Left lung (tissue), 14 donors: ENCODE results near the gene UBR4. TPM values are rescaled to one million over a fixed set of nuclear protein-coding genes. Genes with fewer than 3 reads are reported as not detected.
"Not testable (repeated sequence)": the region's sequence is repeated elsewhere in the genome, so short reads cannot be mapped to it uniquely, and the experiment has no call there.

Experiments used
- ATAC-seq: fragments of 200-7000 bp; cut with Tn5 transposase; one replicate; pipeline ENCODE4 v1.9.1; 2020; ENCODE audit warnings: moderate library complexity
- DNase-seq, 4 donors: peaks; one replicate each; pipeline ENCODE4 v3.0.0-alpha.2; 2013 to 2020
- H3K27ac ChIP-seq, 2 donors: fragments of 200-600 bp; sonication (generic) in 1 of 2; one replicate each; pipeline versions ENCODE4 v1.5.0 to v1.8.0; 2020 to 2021
- H3K27me3 ChIP-seq, 2 donors: fragments of 200-600 bp; sonication (generic) in 1 of 2; one replicate each; pipeline versions ENCODE4 v1.5.0 to v1.8.0; 2020 to 2021
- H3K36me3 ChIP-seq, 2 donors: fragments of 200-600 bp; sonication (generic) in 1 of 2; one replicate each; pipeline versions ENCODE4 v1.5.0 to v1.8.0; 2020 to 2021
- H3K4me1 ChIP-seq, 2 donors: fragments of 200-600 bp; one replicate each; pipeline ENCODE4 v1.8.0; 2021
- H3K4me3 ChIP-seq, 2 donors: fragments of 200-600 bp; sonication (generic) in 1 of 2; one replicate each; pipeline versions ENCODE4 v1.5.0 to v1.8.0; 2020 to 2021; ENCODE audit warnings: mild to moderate bottlenecking in 1 of 2
- H3K9me3 ChIP-seq, 2 donors: fragments of 200-600 bp; sonication (generic) in 1 of 2; one replicate each; pipeline versions ENCODE4 v1.5.0 to v1.8.0; 2020 to 2021
- intact Hi-C, 2 donors: fragments of 100-400 bp; cut with DNase I; formaldehyde crosslinking; loops; one replicate each; pipeline versions ENCODE4 v1.11.2 to v1.14.2; 2022
- long read RNA-seq, 12 donors: library from polyadenylated mRNA in 2 of 12; unstranded in 2 of 12; transcript quantifications; one replicate each; pipeline ENCODE4 v2.0.0 and lab custom pipeline, GENCODE V29; 2019 to 2026
- polyA plus RNA-seq, 6 donors: library from polyadenylated mRNA; unstranded; fragments of 120-200 nt; gene quantifications; one replicate each; pipeline ENCODE4 v1.2.1, GENCODE V29; 2013; ENCODE audit not compliant: insufficient read length in 6 of 6
- total RNA-seq, 2 donors: library from RNA; stranded (reverse); fragmentation: NEBNext Ultra II Directional; extraction: Animal tissue kit (Norgen Biotek cat#: 25700); gene quantifications; one replicate each; pipeline ENCODE4 v1.2.1, GENCODE V29; 2021
- TF ChIP-seq, protein P1 (sequence below), 2 donors: fragments of 200-600 bp; sonication (generic) in 1 of 2; IDR thresholded peaks; one replicate each; pipeline versions ENCODE4 v1.5.0 to v1.8.0; 2021; ENCODE audit warnings: antibody characterized with exemption in 2 of 2
- donor health status: DM: no; HTN: yes; CAD: no.
- donor health status: DM: no; HTN: no; CAD: no.

The UBR4 gene
- total RNA-seq (100 to 1,000 TPM in 1 of 2 donors, 10 to 100 TPM in 1; 95.9 to 130 TPM), polyA plus RNA-seq (100 to 1,000 TPM in 5 of 6 donors, 10 to 100 TPM in 1; 96.8 to 116 (median 109) TPM)
- long read RNA-seq, donor 1, partial matches to known transcripts = 37 of 48 reads
- long read RNA-seq, donor 1, other reads (novel, unspliced or antisense) = 0 of 48 reads
- long read RNA-seq, donor 2, partial matches to known transcripts = 0 of 3 reads
- long read RNA-seq, donor 2, other reads (novel, unspliced or antisense) = 0 of 3 reads
- long read RNA-seq, donor 3, partial matches to known transcripts = 0 of 7 reads
- long read RNA-seq, donor 3, other reads (novel, unspliced or antisense) = 0 of 7 reads
- long read RNA-seq, donor 4, transcript UBR4-203 (4 exons, 1,533 nt) = major isoform, 8 of 10 reads
- long read RNA-seq, donor 4, partial matches to known transcripts = 2 of 10 reads
- long read RNA-seq, donor 4, other reads (novel, unspliced or antisense) = 0 of 10 reads
- long read RNA-seq, donor 5, partial matches to known transcripts = 10 of 16 reads
- long read RNA-seq, donor 5, other reads (novel, unspliced or antisense) = 0 of 16 reads
- long read RNA-seq, donor 6, partial matches to known transcripts = 0 of 2 reads
- long read RNA-seq, donor 6, other reads (novel, unspliced or antisense) = 0 of 2 reads
- long read RNA-seq, donor 7, partial matches to known transcripts = 16 of 19 reads
- long read RNA-seq, donor 7, other reads (novel, unspliced or antisense) = 0 of 19 reads
- long read RNA-seq, donor 8, partial matches to known transcripts = 31 of 37 reads
- long read RNA-seq, donor 8, other reads (novel, unspliced or antisense) = 0 of 37 reads
- long read RNA-seq, donor 9 = 0 reads
- long read RNA-seq, donor 10, transcript UBR4-203 (4 exons, 1,533 nt) = major isoform, 22 of 26 reads
- long read RNA-seq, donor 10, partial matches to known transcripts = 2 of 26 reads
- long read RNA-seq, donor 10, other reads (novel, unspliced or antisense) = 2 of 26 reads
- long read RNA-seq, donor 11, partial matches to known transcripts = 32 of 39 reads
- long read RNA-seq, donor 11, other reads (novel, unspliced or antisense) = 0 of 39 reads
- long read RNA-seq, donor 12, partial matches to known transcripts = 10 of 15 reads
- long read RNA-seq, donor 12, other reads (novel, unspliced or antisense) = 0 of 15 reads

DNA sequence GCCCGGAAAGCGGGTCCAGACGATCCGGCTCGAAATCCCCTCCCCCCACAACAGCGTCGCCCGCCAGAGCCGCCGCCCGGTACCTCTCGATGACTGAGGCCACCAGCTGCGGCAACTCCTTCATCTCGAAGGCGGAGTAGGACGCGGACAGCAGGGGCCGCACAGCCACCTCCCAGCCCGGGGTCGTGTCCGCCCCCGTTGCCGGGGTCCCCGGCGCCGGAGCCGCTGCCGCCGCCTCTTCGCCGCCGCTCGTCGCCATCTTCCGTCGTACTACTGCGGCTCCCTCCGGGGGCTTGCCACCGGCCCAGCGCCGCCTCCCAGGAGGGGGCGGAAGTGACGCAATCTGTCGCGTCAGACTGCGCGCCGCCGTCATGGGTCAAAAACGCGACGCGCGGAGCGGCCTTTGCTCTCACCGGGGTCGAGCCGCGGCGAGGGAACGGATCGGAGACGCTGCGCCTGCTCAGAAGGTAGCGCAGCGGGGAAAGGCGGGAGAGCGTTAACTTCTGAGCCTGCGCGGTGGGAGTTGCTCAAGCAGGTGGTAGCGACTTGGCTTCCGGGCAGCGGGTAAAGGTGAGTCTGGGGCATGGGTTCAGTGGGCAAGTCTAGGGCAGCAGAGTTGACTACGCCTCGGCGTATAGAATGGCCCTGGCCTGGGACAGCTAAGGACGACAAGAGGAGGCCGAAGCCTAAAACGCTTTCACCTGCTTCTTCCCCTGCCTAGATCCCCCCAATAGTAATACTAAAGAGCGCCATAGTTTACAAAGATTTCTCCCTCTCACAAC lies at the start of gene UBR4:
Gene UBR4, minus strand, starts transcription at position 277 of the 782 bp plus-strand sequence. Its CDS starts 18 bp downstream, at position 259.
- DNase-seq (peak; percentile 94 to 98 (median 96)), ATAC-seq (peak; percentile 97)
- TF ChIP-seq, protein P1, sequence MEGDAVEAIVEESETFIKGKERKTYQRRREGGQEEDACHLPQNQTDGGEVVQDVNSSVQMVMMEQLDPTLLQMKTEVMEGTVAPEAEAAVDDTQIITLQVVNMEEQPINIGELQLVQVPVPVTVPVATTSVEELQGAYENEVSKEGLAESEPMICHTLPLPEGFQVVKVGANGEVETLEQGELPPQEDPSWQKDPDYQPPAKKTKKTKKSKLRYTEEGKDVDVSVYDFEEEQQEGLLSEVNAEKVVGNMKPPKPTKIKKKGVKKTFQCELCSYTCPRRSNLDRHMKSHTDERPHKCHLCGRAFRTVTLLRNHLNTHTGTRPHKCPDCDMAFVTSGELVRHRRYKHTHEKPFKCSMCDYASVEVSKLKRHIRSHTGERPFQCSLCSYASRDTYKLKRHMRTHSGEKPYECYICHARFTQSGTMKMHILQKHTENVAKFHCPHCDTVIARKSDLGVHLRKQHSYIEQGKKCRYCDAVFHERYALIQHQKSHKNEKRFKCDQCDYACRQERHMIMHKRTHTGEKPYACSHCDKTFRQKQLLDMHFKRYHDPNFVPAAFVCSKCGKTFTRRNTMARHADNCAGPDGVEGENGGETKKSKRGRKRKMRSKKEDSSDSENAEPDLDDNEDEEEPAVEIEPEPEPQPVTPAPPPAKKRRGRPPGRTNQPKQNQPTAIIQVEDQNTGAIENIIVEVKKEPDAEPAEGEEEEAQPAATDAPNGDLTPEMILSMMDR (IDR thresholded peaks at IDR 0.05) = no peak
- Histone ChIP-seq H3K36me3 (peaks cover 0 to 15% of the 10 kb centered on the region in 2 donors), H3K27ac (peak within 1 kb of the TSS; percentile 91 to 97), H3K9me3 (no peaks in the 10 kb centered on the region), H3K4me1 (peaks cover 9 to 69% of the 10 kb centered on the region in 2 donors), H3K4me3 (peak within 1 kb of the TSS; percentile 90 to 95), H3K27me3 (no peaks in the 10 kb centered on the region)
- intact Hi-C loops = no loop called here

DNA sequence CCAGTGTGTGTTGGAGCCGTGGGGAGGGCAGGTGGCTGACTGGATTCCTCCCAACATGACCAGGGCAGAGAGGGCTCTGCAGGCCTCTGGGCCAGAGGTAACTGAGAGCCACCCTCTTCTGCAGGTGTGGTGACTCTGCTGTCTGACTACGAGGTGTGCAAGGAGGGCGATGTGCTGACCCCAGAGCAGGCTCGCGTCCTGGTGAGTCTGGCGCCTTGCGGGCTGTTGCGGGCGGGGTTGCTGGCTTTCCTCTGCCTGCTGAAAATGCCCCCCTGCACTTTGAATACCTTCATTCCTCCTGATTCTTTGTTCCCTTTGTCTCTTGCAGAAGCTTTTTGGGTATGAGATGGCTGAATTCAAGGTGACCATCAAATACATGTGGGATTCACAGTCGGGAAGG lies 48.3 kb upstream of the UBR4 start:
- Histone ChIP-seq H3K27ac (no peak overlapping the region), H3K27me3 (no peaks in the 10 kb centered on the region), H3K4me1 (peaks cover 0 to 8% of the 10 kb centered on the region in 2 donors), H3K9me3 (no peaks in the 10 kb centered on the region), H3K36me3 (peaks cover 0 to 61% of the 10 kb centered on the region in 2 donors), H3K4me3 (no peak overlapping the region)
- intact Hi-C loops = no loop called here
- TF ChIP-seq, protein P1 (IDR thresholded peaks at IDR 0.05) = no peak
- ATAC-seq (no peak), DNase-seq (no peak)

DNA sequence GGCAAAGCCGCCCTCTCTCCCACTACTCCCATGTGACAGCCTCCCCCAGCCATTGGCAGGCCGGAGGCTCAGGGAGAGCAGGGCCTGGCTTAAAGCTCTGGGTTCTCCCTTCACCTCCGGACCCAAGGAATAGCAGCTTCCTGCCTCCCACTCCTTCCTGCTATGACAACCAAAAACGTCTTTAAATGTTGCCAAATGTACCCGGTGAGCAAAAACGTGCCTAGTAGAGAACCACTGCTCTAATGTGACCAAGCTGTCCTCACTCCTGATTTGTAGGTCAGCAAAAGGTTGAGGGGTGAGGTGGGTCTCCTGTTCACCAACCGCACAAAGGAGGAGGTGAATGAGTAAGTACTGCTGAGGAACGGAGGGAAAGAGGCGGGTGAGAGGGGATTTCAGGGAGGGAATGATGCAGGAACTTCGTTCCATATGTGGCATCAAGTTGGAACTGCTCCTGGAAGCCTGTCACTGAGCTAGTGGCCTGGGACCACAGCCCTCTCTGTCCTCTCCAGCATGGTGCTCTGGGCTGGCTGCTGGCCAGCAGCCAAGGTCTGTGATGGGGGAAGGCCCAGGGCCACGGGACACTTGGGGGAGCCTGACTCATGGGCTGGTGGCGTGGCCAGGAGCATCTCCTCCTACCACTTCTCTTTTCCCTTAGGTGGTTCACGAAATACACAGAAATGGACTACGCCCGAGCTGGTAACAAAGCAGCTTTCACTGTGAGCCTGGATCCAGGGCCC lies 47.3 kb upstream of the UBR4 start:
- DNase-seq = peak in 1 of 4 donors; percentile 36
- H3K27me3 ChIP-seq = no peaks in the 10 kb centered on the region
- H3K4me3 ChIP-seq = no peak overlapping the region
- no peaks in the 10 kb centered on the region for H3K9me3 ChIP-seq
- TF ChIP-seq, protein P1 (IDR thresholded peaks at IDR 0.05) = no peak
- intact Hi-C loops = no loop called here
- H3K4me1 ChIP-seq = peaks cover 9 to 18% of the 10 kb centered on the region in 2 donors
- peaks cover 0 to 61% of the 10 kb centered on the region in 2 donors for H3K36me3 ChIP-seq
- ATAC-seq = no peak
- H3K27ac ChIP-seq = no peak overlapping the region

DNA sequence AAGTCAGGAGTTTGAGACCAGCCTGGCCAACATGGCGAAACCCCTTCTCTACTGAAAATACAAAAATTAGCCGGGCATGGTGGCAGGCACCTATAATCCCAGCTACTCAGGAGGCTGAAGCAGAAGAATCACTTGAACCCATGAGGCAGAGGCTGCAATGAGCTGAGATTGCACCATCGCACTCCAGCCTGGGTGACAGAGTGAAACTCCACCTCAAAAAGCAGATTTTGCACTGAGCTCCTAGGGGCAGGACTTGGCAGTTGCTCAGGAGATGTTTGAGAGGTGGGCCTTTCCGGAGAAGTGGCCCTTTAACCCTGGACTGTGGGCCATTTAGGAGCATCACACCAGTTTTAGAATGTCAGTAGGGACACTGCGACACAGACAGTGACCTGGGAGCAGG lies 46.2 kb upstream of the UBR4 start:
- H3K4me3 ChIP-seq, H3K27ac ChIP-seq, ATAC-seq, DNase-seq, H3K27me3 ChIP-seq, H3K9me3 ChIP-seq, intact Hi-C loops: not testable (repeated sequence)
- Histone ChIP-seq H3K36me3 (peaks cover 0 to 61% of the 10 kb centered on the region in 2 donors), H3K4me1 (peaks cover 11 to 24% of the 10 kb centered on the region in 2 donors)
